B cell (primary cell): ENCODE data around the gene TSSK2. TPM values are rescaled to one million over a fixed set of nuclear protein-coding genes. Genes with fewer than 3 reads are reported as not detected.

Experiments used
- ATAC-seq: fragments of 200-7000 bp; cut with Tn5 transposase; one replicate; pipeline ENCODE4 v1.10.0; 2021; ENCODE audit warnings: low read depth, mild to moderate bottlenecking, moderate number of reproducible peaks, moderate library complexity
- CTCF ChIA-PET: fragments of 350-600 bp; sonication (Branson Sonifier 250); formaldehyde crosslinking; loops from one replicate; lab custom pipeline; 2021; ENCODE audit warnings: antibody characterized with exemption, inconsistent platforms; lab: Charles Lee
- POLR2A ChIA-PET: fragments of 350-600 bp; sonication (Branson Sonifier 250); formaldehyde crosslinking; loops from one replicate; lab custom pipeline; 2021; ENCODE audit warnings: antibody characterized with exemption; lab: Charles Lee
- DNase-seq: peaks from one replicate; pipeline ENCODE4 v3.0.0; 2013
- H2AFZ ChIP-seq: 2 replicates; pipeline ENCODE4 v1.6.1; 2012; ENCODE audit warnings: mild to moderate bottlenecking, low read depth, low read length; ENCODE audit not compliant: insufficient read depth, poor library complexity, severe bottlenecking
- H3K27ac ChIP-seq, 2 donors: 1 replicate in 1 of 2; 2 replicates in 1 of 2; pipeline ENCODE4 v1.5.1; 2012 to 2013; ENCODE audit warnings: low read length in 2 of 2, mild to moderate bottlenecking in 2 of 2, moderate library complexity in 1 of 2
- H3K27me3 ChIP-seq, 4 experiments: fragments of 200-600 bp in 1 of 4; sonication (generic) in 1 of 4; replicated peaks in 1 of 4; 1 replicate in 2 of 4; 2 replicates in 2 of 4; pipeline versions ENCODE4 v1.6.1 to v1.7.0; 2013 to 2016; ENCODE audit warnings: low read length in 3 of 4, mild to moderate bottlenecking in 2 of 4, mixed read lengths in 1 of 4, moderate library complexity in 1 of 4; ENCODE audit not compliant: insufficient read depth in 4 of 4, control insufficient read depth in 3 of 4; ENCODE audit errors: control extremely low read depth in 1 of 4
- H3K36me3 ChIP-seq, 2 experiments: replicated peaks in 1 of 2; 1 replicate in 1 of 2; 2 replicates in 1 of 2; pipeline versions ENCODE4 v1.6.1 to v1.7.1; 2013; ENCODE audit warnings: low read length in 1 of 2; ENCODE audit not compliant: insufficient read depth in 2 of 2, control insufficient read depth in 1 of 2; ENCODE audit errors: control extremely low read depth in 1 of 2, extremely low read depth in 1 of 2
- H3K4me1 ChIP-seq, 2 donors: fragments of 200-600 bp in 1 of 2; sonication (generic) in 1 of 2; 1 replicate in 1 of 2; 2 replicates in 1 of 2; pipeline versions ENCODE4 v1.5.1 to v1.6.1; 2013 to 2017; ENCODE audit warnings: low read length in 2 of 2; ENCODE audit not compliant: control insufficient read depth in 2 of 2, insufficient read depth in 2 of 2
- H3K4me2 ChIP-seq: replicated peaks from 2 replicates; pipeline ENCODE3; 2012; ENCODE audit warnings: mild to moderate bottlenecking, low read depth, low read length; ENCODE audit not compliant: poor library complexity, severe bottlenecking
- H3K4me3 ChIP-seq, 5 experiments: fragments of 200-600 bp in 1 of 5; sonication (generic) in 1 of 5; 1 replicate in 3 of 5; 2 replicates in 2 of 5; pipeline versions ENCODE4 v1.5.1 to v1.7.0; 2011 to 2016; ENCODE audit warnings: low read length in 4 of 5, mild to moderate bottlenecking in 4 of 5, low read depth in 2 of 5, control low read depth in 1 of 5, moderate library complexity in 1 of 5; ENCODE audit not compliant: insufficient read depth in 1 of 5; ENCODE audit errors: control extremely low read depth in 1 of 5, extremely low read depth in 1 of 5
- H3K79me2 ChIP-seq: fragments of 200-600 bp; sonication (generic); one replicate; pipeline ENCODE4 v1.6.0; 2016; ENCODE audit warnings: low read length; ENCODE audit not compliant: control insufficient read depth, insufficient read depth
- H3K9ac ChIP-seq: fragments of 200-600 bp; sonication (generic); 2 replicates; pipeline ENCODE4 v1.6.1; 2017; ENCODE audit warnings: mild to moderate bottlenecking, low read length, moderate library complexity
- H3K9me3 ChIP-seq, 3 donors: one replicate each; pipeline versions ENCODE4 v1.6.1 to v1.7.1; 2013; ENCODE audit warnings: low read length in 2 of 3; ENCODE audit not compliant: control insufficient read depth in 2 of 3, insufficient read depth in 1 of 3; ENCODE audit errors: control extremely low read depth in 1 of 3
- H4K20me1 ChIP-seq: 2 replicates; pipeline ENCODE4 v1.6.0; 2012; ENCODE audit warnings: mild to moderate bottlenecking, low read length; ENCODE audit not compliant: insufficient read depth, control insufficient read depth, poor library complexity, severe bottlenecking
- H3K27ac Mint-ChIP-seq: one replicate; pipeline ENCODE4 v1.8.0; 2021; ENCODE audit warnings: mixed read lengths
- H3K27me3 Mint-ChIP-seq: one replicate; pipeline ENCODE4 v1.8.0; 2021; ENCODE audit warnings: mixed read lengths
- H3K4me1 Mint-ChIP-seq: one replicate; pipeline ENCODE4 v1.8.0; 2021; ENCODE audit warnings: mixed read lengths
- H3K4me3 Mint-ChIP-seq: one replicate; pipeline ENCODE4 v1.8.0; 2021; ENCODE audit warnings: mixed read lengths
- H3K9me3 Mint-ChIP-seq: one replicate; pipeline ENCODE4 v1.8.0; 2022; ENCODE audit warnings: mixed read lengths; ENCODE audit not compliant: insufficient read depth
- CTCF ChIP-seq: fragments of 200-600 bp; IDR thresholded peaks from one replicate; pipeline ENCODE4 v1.8.0; 2022; ENCODE audit warnings: antibody characterized with exemption, mild to moderate bottlenecking
- EZH2 ChIP-seq: IDR thresholded peaks from 2 replicates; pipeline ENCODE4 v1.6.1; 2012; ENCODE audit warnings: borderline replicate concordance, low read depth, mild to moderate bottlenecking, moderate library complexity, low read length; ENCODE audit not compliant: insufficient read depth, poor library complexity, severe bottlenecking
- WGBS: methylation state at CpG from one replicate; pipeline ENCODE4 v1.1.5; 2013; ENCODE audit warnings: missing lambda C conversion rate; ENCODE audit not compliant: insufficient coverage; 5-methylcytosine and 5-hydroxymethylcytosine counted together
- intact Hi-C: fragments of 100-400 bp; cut with micrococcal nuclease; formaldehyde crosslinking; loops from one replicate; pipeline ENCODE4 v1.10.0; 2022
- polyA plus RNA-seq: library from polyadenylated mRNA; depleted of rRNA; stranded (reverse); fragments of >200 nt; gene quantifications from 2 replicates; pipeline ENCODE4 v1.2.3, GENCODE V29; 2012
- total RNA-seq, 2 donors: library from RNA; stranded (reverse); fragments of 120-200 nt in 1 of 2; gene quantifications; 1 replicate in 1 of 2; 2 replicates in 1 of 2; pipeline versions ENCODE4 v1.2.3 to v1.2.4, GENCODE V29; 2013 to 2022

The TSSK2 gene
- total and polyA plus RNA-seq, 2 donors (not counting 1 experiment from before 2014, with no cell fraction given), result 0.15 TPM; not detected in 1

- H3K9ac ChIP-seq, result no peak overlapping the region
- no peak overlapping the region for H3K27ac ChIP-seq
- WGBS, result no CpG with 5 or more reads among the region's 3 CpGs
- CTCF ChIA-PET, result interaction anchor here (0.7 kb wide), 1 partner anchor 852 kb away, joined by 3 read pairs; no protein-coding TSS in a partner anchor
- intact Hi-C loops, result no loop called here
- no peak overlapping the region for H3K4me3 ChIP-seq
- H3K4me1 ChIP-seq, result peaks cover 10 to 22% of the 10 kb centered on the region in 2 donors
- ATAC-seq, result no peak
- H3K9me3 ChIP-seq, result no peaks in the 10 kb centered on the region
- TF ChIP-seq CTCF, result no peak
- TF ChIP-seq EZH2, result no peak
- H3K27me3 Mint-ChIP-seq, result no peaks in the 10 kb centered on the region
- no peaks in the 10 kb centered on the region for H3K27me3 ChIP-seq
- no peak overlapping the region for H2AFZ ChIP-seq
- no peak overlapping the region for H3K4me2 ChIP-seq
- DNase-seq, result no peak
- H3K4me3 Mint-ChIP-seq, result no peak overlapping the region
- H3K9me3 Mint-ChIP-seq, result no peaks in the 10 kb centered on the region
- H3K36me3 ChIP-seq, result peaks cover 8 to 33% of the 10 kb centered on the region in 2 experiments
- peaks cover 49% of the 10 kb centered on the region for H4K20me1 ChIP-seq
- peaks cover 32% of the 10 kb centered on the region for H3K4me1 Mint-ChIP-seq
- no peak overlapping the region for H3K27ac Mint-ChIP-seq
- peaks cover 48% of the 10 kb centered on the region for H3K79me2 ChIP-seq
- POLR2A ChIA-PET, result no interaction called here
Measured at GRCh38 chr22:19082101-19082500, 49.0 kb upstream of the TSSK2 start.

DNA sequence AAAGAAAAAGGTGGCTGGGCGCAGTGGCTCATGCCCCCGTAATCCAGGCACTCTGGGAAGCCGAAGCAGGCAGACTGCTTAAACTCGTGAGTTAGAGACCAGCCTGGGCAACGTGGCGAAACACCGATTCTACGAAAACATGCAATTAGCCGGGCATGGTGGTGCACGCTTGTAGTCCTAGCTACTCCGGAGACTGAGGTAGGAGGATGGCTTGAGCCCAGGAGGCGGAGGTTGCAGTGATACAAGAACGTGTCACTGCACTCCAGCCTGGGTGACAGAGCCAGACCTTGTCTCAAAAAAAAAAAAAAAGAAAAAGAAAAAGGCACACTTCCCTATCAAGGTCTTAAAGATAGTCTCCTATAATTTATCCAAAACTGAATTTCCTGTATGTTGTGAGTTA, 48.3 kb upstream of the TSSK2 start:
- CTCF ChIA-PET, result interaction anchor here (0.7 kb wide), 1 partner anchor 352 kb away, joined by 3 read pairs; no protein-coding TSS in a partner anchor
- H3K79me2 ChIP-seq, result peaks cover 50% of the 10 kb centered on the region

More for the DNA sequence above, 48.3 kb upstream of the TSSK2 start:
- H3K4me3 Mint-ChIP-seq, result no peak overlapping the region
- Histone ChIP-seq H3K27me3 (no peaks in the 10 kb centered on the region), H3K9ac (no peak overlapping the region), H3K27ac (no peak overlapping the region), H3K4me1 (peaks cover 10 to 22% of the 10 kb centered on the region in 2 donors), H3K9me3 (no peaks in the 10 kb centered on the region), H3K36me3 (peaks cover 8 to 35% of the 10 kb centered on the region in 2 experiments), H3K4me2 (no peak overlapping the region), H2AFZ (no peak overlapping the region), H3K4me3 (no peak overlapping the region), H4K20me1 (peaks cover 56% of the 10 kb centered on the region)
- WGBS, result 94% methylated on average over 13 of the region's 13 CpGs
- H3K27me3 Mint-ChIP-seq, result no peaks in the 10 kb centered on the region
- intact Hi-C loops, result no loop called here
- no peak overlapping the region for H3K27ac Mint-ChIP-seq
- ATAC-seq (no peak), DNase-seq (no peak)
- peaks cover 32% of the 10 kb centered on the region for H3K4me1 Mint-ChIP-seq
- no peaks in the 10 kb centered on the region for H3K9me3 Mint-ChIP-seq
- POLR2A ChIA-PET, result no interaction called here
- TF ChIP-seq EZH2 (no peak), CTCF (no peak)
